HEK293 (cell line): ENCODE results near the gene EHD1.

Experiments used
- CTCF ChIA-PET: fragments of 350-600 bp; formaldehyde crosslinking; extraction: SDS; loops from one replicate; lab custom pipeline; 2021; ENCODE audit warnings: antibody characterized with exemption; lab: Yijun Ruan, JAX
- POLR2A ChIA-PET: fragments of 300-600 bp; formaldehyde crosslinking; extraction: SDS; loops from one replicate; lab custom pipeline; 2020; ENCODE audit warnings: antibody characterized with exemption, inconsistent platforms; lab: Yijun Ruan, JAX
- H3K27ac ChIP-seq: fragments of 200-500 bp; sonication (Bioruptor generic); 2 replicates; pipeline ENCODE4 v1.5.1; 2014; ENCODE audit warnings: low read depth, low read length, control low read depth, inconsistent platforms; ENCODE audit errors: extremely low read depth
- H3K36me3 ChIP-seq, 2 experiments: fragments of 200-500 bp in 1 of 2; sonication (Bioruptor generic) in 1 of 2; 1 replicate in 1 of 2; 2 replicates in 1 of 2; pipeline ENCODE4 v1.5.1; 2014 to 2017; ENCODE audit warnings: inconsistent platforms in 2 of 2, low read length in 2 of 2; ENCODE audit not compliant: control insufficient read depth in 2 of 2, insufficient read depth in 1 of 2
- H3K4me1 ChIP-seq: fragments of 200-500 bp; sonication (Bioruptor generic); 2 replicates; pipeline ENCODE4 v1.5.1; 2014; ENCODE audit warnings: mild to moderate bottlenecking, low read length, inconsistent platforms; ENCODE audit not compliant: control insufficient read depth, insufficient read depth
- H3K4me3 ChIP-seq: 2 replicates; pipeline ENCODE4 v1.5.1; 2011; ENCODE audit warnings: low read depth, mild to moderate bottlenecking, control low read depth, low read length, moderate library complexity
- H3K9me3 ChIP-seq: fragments of 200-500 bp; sonication (Bioruptor generic); 2 replicates; pipeline ENCODE4 v1.5.1; 2014; ENCODE audit warnings: low read depth, low read length, inconsistent platforms; ENCODE audit not compliant: control insufficient read depth, insufficient read depth
- CTCF ChIP-seq: fragments of 450-650 bp; formaldehyde crosslinking; IDR thresholded peaks from 2 replicates; pipeline ENCODE4 v1.5.1; 2016; ENCODE audit warnings: missing biosample characterization, missing genetic modification characterization
- GFI1B ChIP-seq: fragments of 450-650 bp; formaldehyde crosslinking; IDR thresholded peaks from 2 replicates; pipeline ENCODE4 v1.5.1; 2016; ENCODE audit warnings: missing biosample characterization, missing genetic modification characterization
- GLI4 ChIP-seq: fragments of 450-650 bp; formaldehyde crosslinking; IDR thresholded peaks from 2 replicates; pipeline ENCODE4 v1.5.1; 2016; ENCODE audit warnings: missing biosample characterization, missing genetic modification characterization
- PATZ1 ChIP-seq: fragments of 450-650 bp; formaldehyde crosslinking; IDR thresholded peaks from 2 replicates; pipeline ENCODE4 v1.5.1; 2016; ENCODE audit warnings: missing biosample characterization, missing genetic modification characterization
- ZNF121 ChIP-seq: fragments of 450-650 bp; formaldehyde crosslinking; IDR thresholded peaks from 2 replicates; pipeline ENCODE4 v1.5.1; 2016; ENCODE audit warnings: missing biosample characterization, missing genetic modification characterization
- ZNF585B ChIP-seq: fragments of 450-650 bp; formaldehyde crosslinking; IDR thresholded peaks from 2 replicates; pipeline ENCODE4 v1.5.1; 2016; ENCODE audit warnings: missing biosample characterization, missing genetic modification characterization
- ZNF639 ChIP-seq: fragments of 450-650 bp; formaldehyde crosslinking; IDR thresholded peaks from 2 replicates; pipeline ENCODE4 v1.5.1; 2016; ENCODE audit warnings: missing biosample characterization, missing genetic modification characterization
- TF ChIP-seq, protein P1 (sequence below): IDR thresholded peaks from 2 replicates; pipeline ENCODE4 v1.6.1; 2011; ENCODE audit warnings: mild to moderate bottlenecking, low read depth, low read length, borderline replicate concordance
- TF ChIP-seq, protein P2 (sequence below): fragments of 450-650 bp; formaldehyde crosslinking; IDR thresholded peaks from 2 replicates; pipeline ENCODE4 v1.5.1; 2016; ENCODE audit warnings: missing biosample characterization, missing genetic modification characterization

Gene EHD1

DNA sequence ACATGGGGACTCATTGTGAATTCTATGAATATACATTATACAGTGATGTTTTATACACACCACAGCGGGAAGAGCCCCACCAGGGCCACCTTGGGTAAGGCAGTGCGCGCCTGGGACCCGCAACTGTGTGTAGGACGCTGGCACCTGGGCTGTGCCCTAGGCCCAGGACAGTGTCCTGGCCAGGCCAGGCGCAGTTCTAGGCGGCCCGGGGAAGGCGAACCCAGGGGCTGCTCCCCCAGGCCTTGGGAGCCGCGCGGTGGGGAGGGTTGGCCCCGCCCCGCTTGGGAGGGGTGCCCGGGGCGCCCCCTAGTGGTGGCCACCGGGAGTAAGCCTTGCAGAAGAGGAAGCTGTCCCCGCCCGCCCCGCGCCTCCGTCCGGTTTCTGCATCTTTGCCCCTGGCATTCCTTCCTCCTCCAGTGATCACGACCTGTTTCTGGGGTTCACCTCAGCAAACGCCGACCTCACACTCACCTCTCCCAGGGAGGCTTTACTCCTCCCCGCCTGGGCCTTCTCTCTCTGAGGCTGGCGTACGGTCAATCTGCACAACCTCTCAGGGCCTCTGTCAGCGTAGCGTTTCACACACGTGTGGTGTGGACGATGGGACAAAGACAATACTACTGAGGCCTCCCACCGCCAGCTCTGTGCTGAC lies 9.5 kb upstream of the EHD1 start (continued):
- TF ChIP-seq, protein P1, sequence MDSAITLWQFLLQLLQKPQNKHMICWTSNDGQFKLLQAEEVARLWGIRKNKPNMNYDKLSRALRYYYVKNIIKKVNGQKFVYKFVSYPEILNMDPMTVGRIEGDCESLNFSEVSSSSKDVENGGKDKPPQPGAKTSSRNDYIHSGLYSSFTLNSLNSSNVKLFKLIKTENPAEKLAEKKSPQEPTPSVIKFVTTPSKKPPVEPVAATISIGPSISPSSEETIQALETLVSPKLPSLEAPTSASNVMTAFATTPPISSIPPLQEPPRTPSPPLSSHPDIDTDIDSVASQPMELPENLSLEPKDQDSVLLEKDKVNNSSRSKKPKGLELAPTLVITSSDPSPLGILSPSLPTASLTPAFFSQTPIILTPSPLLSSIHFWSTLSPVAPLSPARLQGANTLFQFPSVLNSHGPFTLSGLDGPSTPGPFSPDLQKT = no peak
- no peak for TF ChIP-seq ZNF121
- TF ChIP-seq PATZ1 (tag by site-specific recombination) = peak; percentile 95
- peak; percentile 84 for TF ChIP-seq CTCF
- TF ChIP-seq ZNF585B (tag by site-specific recombination) = no peak
- TF ChIP-seq, all 188 proteins: peak for 16

DNA sequence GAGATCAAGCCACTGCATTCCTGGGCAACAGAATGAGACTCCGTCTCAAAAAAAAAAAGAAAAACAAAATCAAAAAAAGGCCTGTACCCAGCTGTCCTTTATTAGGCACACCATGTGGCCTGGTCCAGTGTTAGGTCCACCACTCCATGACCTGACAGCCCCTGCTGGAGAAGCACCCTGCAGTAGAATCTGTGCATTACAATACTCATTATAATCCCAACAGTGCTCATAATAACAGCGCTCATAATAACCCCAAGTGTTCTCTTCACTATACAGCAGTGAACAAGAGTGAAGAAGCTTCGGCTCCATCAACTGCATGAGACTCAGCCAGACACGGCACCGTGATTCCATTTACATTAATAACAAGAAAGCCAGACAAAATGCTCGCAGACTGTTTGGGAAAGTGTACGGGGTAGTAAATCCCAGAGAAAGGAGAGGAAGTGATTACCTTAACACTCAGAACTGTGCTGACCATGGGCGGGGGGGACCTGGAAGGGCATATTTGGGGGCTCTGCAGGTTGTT lies 8.9 kb upstream of the EHD1 start:
- ChIA-PET POLR2A (interaction anchor here (1.0 kb wide), 1 partner anchor 14 kb away, joined by 7 read pairs; no protein-coding TSS in a partner anchor), CTCF (interaction anchor here (0.6 to 5.2 kb wide), 22 partner anchors 11 to 234 kb away, joined by 3 to 83 read pairs (median 4); partner anchors contain the start of genes ARL2, BATF2, MEN1 and SF1)
- Histone ChIP-seq H3K9me3 (no peaks in the 10 kb centered on the region), H3K4me1 (no peaks in the 10 kb centered on the region), H3K27ac (no peak overlapping the region), H3K4me3 (no peak overlapping the region), H3K36me3 (no peaks in the 10 kb centered on the region)
- no peak for TF ChIP-seq GLI4 (tag by site-specific recombination)
- no peak for TF ChIP-seq ZNF121
- TF ChIP-seq, protein P2, sequence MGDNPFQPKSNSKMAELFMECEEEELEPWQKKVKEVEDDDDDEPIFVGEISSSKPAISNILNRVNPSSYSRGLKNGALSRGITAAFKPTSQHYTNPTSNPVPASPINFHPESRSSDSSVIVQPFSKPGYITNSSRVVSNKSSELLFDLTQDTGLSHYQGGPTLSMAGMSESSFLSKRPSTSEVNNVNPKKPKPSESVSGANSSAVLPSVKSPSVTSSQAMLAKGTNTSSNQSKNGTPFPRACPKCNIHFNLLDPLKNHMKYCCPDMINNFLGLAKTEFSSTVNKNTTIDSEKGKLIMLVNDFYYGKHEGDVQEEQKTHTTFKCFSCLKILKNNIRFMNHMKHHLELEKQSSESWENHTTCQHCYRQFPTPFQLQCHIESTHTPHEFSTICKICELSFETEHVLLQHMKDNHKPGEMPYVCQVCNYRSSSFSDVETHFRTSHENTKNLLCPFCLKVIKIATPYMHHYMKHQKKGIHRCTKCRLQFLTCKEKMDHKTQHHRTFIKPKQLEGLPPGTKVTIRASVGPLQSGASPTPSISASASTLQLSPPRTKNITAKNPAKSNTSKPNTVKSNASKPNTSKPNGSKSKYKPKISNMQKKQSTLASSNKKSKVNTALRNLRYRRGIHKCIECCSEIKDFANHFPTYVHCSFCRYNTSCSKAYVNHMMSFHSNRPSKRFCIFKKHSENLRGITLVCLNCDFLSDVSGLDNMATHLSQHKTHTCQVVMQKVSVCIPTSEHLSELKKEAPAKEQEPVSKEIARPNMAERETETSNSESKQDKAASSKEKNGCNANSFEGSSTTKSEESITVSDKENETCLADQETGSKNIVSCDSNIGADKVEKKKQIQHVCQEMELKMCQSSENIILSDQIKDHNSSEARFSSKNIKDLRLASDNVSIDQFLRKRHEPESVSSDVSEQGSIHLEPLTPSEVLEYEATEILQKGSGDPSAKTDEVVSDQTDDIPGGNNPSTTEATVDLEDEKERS = no peak
- no peak for TF ChIP-seq ZNF639
- TF ChIP-seq GFI1B (tag by site-specific recombination) = no peak
- TF ChIP-seq CTCF = no peak
